Esophagus mucosa (tissue), 1 donor: ENCODE measurements around the gene SLC16A6. TPM values are rescaled to one million over a fixed set of nuclear protein-coding genes. Genes with fewer than 3 reads are reported as not detected.
A peak's percentile ranks its signal among the peaks of the same experiment; 100 is the strongest.
"Not testable (repeated sequence)": the region's sequence is repeated elsewhere in the genome, so short reads cannot be mapped to it uniquely, and the experiment has no call there.

ENCODE experiments used
- ATAC-seq: fragments of 200-7000 bp; cut with Tn5 transposase; one replicate; pipeline ENCODE4 v1.9.1; 2020
- total RNA-seq: library from RNA; stranded (reverse); gene quantifications from one replicate; pipeline ENCODE4 v1.2.4, GENCODE V29; 2023
- donor health status: DM: yes; HTN: yes; CAD: no.

SLC16A6 gene
- total RNA-seq, 1 donor from 2014 or later = 14.4 TPM

DNA sequence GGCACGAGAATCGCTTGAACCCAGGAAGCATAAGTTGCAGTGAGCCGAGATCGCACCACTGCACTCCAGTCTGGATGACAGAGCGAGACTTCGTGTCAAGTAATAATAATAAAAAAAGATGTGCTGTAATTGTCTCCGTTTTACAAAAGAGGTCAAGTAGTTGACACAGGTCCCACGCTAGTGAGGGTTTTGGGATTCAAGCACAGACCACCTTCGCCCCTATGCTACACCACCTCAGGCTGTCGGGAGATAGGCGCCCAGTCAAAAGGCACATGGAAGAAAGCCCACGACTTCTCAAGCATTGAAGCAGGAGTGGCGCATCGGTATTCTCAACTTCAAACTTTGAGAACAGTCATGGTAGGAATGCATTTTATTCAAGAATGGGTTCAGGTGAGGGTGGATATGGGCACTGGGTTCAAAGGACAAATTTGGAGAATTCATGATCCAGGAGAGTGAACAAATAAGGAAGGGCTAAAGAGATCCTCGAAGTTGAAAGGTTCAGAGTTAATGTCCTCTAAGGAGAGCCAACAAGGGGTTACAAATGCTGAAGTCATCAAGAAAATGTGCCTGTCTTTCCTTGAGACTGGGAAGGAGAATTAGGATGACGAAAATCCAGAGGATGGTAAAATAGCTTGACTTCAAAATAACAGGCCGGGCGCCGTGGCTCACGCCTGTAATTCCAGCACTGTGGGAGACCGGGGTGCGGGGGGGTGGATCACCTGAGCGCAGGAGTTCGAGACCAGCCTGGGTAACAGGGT is 44.5 kb downstream of the SLC16A6 start:
- ATAC-seq = no peak

DNA sequence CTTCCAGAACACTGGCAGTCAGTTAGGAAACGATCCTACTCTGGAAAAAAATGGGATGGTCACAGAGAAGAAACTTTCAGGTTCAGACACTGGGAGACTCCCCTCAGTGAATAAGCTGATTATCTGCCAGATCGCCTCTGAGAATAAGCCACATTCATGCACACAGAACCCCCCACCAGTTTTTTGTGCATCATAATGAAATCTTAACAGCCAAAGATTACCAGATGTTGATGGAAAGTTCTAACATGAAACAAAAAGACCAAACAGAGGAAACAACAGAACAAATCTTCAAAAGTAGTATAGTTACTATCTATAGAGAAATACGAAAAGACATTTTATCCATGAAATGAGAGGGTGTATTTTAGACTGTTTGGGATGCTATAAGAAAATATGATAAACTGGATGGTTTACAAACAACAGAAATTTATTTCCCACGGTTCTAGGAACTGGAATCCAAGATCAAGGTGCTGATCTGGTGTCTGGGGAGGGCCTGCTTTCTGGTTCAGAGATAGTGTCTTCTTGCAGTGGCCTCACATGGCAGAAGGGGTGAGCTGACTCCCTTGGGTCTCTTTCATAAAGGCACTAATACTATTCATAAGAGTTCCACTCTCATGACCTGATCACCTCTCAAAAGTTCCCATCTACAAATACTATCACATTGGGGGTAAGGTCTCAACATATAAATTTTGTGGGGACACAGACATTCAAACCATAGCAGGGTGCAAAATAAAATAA is 51.1 kb downstream of the SLC16A6 start:
- no peak for ATAC-seq

DNA sequence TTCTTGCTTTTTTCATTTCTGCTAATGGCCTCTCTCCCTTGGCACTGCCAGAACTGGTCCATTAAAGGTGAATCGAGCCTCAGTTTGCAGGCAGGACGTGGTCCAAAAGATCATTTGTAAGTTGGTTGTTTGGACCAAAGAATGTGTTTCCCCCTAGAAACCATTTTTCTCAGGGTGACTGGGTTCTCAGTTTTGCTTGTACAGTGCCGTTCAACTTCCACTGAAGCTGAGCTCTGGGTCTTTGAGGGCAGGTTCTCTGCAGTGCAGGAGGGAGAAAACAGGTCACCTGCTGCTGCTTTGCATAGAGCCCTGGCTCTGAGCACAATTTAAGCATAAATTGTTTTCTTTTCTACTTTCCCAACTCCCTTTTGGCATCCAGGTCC is 52.1 kb downstream of the SLC16A6 start:
- no peak for ATAC-seq

DNA sequence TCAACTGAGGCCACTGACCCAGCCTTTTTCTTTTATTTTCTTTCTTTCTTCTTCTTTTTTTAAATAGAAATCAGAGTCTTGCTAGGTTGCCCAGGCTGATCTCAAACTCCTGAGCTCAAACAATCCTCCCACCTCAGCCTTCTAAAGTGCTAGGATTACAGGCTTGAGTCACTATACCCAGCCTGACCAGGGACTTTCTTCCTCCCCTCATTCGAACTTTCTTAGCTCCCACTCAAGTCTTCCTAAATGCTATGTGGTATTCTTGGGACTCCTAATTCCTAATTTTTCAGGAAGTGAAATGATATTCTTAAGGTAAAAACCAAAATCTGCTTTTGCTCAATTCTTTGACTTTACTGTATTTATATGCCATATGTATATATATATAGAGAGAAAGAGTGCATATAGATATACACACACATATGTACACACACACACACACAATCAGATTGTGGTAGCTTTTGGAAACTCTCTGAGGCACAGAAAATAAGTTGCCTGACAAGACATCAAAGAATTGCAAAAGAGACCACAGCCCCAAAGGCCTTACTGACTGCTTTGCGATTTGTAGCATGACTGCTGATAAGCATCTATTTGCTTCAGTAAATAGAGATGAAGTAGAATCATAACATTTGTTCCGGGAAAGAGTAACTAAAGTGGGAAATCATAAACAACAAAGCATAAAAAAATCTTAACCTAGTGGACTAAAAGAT is 52.6 kb downstream of the SLC16A6 start:
- ATAC-seq = no peak

DNA sequence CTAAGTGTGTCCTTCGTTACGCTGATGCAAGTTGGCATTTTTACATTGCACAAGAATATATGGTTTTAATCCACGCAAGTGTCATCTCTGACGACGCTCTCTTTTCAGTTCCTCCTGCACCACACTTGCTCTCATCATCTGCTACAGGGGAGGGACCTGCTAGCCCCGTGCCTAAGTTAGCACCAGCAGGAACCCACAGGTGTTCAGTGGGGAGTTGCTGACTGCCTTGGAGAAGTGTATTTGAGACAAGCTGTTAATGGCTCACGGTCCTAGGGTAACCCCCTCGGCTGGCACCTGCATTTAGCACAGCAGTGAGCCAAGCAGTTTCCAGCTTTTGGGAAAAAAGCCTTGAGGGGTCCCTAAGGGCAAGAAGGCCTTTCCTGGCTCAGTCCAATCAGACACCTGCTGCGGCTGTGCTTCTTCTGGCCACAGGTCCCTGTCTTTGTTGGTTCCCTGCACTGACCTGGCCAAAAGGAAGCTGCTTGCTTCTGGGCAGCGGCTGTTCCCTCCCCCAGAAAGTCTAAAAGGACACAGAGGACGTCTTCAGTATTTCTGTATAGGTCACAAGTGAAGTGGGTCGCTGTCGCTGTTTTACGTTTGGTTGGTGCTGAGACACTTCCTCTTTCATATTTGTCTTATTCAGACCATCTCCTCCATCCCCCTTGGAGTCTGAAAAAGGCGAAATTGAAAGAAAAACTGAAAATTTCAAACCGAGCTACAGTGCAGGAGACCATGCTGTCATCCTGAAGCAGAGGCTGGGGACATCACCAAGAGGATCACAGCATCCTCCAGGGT is 53.4 kb downstream of the SLC16A6 start:
- ATAC-seq = peak; percentile 60

DNA sequence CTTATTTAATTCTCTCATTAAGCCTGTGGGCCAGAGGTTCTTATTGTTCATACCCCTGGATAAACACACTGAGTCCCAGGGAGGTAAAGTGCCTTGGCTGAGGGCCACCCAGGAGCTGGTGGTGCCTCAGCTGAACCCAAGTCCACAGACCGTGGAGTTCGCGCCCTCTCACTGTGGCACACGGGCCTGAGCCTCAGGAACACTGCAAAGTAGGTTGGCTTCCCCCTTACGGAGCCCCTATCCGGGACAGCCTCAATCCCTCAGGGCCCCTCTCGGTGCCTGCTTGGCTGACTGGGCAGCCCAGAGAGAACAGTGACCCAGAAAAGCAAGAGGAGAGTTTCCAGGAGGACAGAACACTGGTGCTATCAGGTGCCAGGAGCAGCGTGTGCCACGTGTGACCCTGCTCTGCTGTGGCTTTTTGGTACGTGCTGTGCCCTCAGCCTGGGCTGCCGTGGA is 55.6 kb downstream of the SLC16A6 start:
- ATAC-seq = not testable (repeated sequence)

DNA sequence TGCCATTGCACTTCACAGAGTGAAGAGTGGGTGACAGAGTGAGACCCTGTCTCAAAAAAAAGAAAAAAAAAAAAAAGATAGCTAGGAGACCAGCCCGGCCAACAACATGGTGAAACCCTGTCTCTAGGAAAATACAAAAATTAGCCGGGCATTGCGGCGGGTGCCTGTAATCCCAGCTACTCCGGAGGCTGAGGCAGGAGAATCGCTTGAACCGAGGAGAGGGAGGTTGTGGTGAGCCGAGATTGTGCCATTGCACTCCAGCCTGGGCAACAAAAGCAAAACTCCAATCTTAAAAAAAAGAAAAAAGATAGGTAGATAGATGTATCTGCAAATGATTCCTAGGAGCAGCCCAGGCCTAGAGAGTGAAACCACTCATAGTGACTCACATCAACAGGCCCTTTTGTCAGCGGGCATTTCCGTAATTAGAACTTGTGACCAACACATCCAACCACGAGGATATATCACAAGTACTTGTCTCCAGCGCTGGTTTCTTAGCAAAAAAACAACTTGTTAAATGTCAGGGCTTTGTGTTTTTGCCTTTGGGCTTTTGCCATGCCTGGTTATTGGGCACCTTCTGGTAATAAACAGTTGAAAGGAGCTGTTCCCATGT is 56.1 kb downstream of the SLC16A6 start:
- ATAC-seq = peak; percentile 54

DNA sequence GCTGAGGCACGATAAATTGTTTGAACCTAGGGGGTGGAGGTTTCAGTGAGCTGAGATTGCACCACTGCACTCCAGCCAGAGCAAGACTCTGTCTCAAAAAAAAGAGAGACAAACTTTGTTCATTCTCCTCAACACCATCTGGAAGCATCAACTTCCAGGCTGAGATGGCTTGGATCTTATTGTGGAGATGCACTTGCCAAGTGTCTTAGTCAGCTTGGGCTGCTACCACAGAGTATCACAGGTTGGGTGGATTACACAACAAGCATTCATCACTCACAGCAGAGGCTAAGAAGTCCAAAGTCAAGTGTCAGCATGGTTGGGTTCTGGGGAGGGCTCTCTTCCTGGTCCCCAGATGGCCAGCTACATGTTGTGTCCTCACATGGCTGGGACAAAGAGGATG is 58.2 kb downstream of the SLC16A6 start:
- peak; percentile 78 for ATAC-seq

DNA sequence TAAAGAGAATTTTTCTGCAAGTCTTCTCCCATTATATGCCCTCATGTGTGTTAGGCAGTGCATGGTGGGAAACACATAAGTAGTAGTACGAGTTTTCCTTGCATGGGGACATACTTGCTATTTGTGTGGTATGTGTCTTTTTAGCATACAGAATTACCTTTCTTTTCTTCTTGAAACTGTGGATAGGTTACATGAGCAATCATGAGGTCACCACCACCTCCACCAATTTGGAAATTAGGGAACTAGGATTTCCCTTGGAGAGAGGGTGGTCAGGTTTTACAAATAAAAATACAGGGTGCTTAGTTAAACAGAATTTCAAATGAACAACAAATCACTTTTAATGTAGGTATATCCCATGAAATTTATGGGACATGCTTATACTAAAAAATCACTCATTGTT is 59.4 kb downstream of the SLC16A6 start:
- ATAC-seq = no peak

DNA sequence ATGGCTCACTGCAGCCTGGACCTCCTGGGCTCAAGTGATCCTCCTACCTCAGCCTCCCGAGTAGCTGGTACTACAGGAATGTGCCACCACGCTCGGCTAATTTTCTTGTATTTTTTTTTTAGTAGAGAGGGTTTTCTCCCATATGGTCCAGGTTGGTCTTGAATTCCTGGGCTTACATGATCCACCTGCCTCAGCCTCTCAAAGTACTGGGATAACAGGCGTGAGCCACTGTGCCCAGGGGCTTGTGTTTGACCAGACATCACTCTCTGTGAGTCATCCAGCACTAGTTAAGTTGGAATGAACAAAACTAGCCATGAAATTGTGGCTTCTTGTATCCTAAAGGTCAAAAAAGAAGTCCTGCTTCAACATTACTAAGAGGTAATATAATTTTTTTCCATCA is 59.8 kb downstream of the SLC16A6 start:
- not testable (repeated sequence) for ATAC-seq

DNA sequence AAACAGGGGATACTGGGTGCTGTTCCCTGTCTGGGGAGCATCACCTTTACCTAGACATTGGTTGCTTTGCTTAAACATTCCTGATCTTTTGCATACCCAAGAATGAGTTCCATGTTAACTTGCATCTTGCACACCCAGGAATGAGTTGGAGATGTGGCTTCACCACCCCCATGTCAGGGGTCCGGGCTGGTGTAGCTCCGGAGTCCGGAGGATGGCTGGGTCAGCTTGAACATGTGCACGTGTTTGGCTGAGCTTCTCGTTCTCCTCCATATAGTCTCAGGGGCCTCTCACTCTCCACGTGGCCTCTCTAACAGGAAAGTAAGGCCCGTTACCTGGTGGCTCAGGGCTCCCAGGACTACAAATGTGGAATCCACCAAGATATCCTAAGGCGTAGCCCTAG is 61.3 kb downstream of the SLC16A6 start:
- ATAC-seq = no peak

DNA sequence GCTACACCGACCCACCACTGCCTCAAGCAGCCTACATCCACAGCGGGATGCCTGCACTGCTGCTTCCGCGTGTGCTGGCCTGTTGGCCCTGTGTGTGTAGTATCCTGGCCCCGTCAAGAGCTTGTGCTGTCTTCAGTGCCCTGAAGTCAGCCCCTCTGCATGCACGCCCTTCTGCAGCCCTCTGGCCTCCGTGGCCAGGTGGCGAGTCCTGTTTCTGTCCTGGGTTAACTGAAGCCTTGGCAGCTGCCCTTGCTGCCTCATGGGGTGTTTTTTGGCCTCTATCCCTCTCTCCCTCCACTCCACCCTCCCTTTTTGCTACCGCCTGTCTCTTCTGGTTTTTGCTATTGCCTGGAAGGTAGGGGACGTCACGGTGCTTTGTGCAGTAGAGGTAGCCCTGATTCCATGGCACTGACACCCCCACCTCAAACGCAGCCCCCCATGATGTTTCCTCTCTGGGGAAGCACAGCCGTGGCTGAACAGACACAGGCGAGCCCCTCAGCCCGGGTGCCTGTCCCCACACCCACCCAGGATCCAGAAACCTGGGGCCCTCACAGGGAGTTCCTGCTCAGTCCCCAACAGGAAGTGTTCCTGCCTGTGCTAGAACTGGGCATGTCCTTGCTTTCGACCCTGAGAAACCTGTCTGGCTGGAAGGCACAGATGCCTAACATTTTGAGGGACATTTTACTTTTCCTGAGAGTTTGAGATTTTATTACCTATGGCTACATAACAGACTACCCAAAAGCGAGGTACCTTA is 61.9 kb downstream of the SLC16A6 start:
- ATAC-seq = peak; percentile 67

DNA sequence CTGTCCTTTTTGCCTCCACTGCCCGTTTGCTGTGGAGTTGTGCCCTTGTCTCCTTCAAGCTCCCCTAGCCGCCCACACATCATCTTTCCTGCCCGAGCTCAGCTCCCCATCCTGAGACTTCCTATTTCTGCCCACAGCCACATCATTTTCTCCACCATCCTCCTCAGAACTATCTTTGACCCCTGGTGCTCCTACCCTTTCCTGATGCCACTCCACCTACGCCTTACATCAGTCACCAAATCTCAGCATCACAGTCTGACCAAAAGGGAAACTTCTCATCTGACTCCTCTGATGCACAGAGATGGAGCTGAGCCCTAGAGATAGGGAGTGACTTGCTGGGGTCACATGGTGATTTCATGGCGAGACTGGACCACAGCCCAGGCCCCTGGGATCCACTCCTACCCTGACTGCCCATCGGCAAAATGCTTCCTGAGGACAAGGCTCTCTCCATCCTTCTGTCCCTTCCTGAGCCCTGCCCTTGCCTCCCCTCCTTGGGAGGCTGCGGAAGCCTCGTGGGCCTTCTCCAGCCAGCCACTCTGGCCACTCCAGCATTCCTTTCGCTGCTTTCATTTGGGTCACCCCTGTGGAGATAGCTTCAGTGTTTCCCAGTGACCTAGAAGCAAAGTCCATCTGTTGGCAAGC is 62.8 kb downstream of the SLC16A6 start:
- not testable (repeated sequence) for ATAC-seq

DNA sequence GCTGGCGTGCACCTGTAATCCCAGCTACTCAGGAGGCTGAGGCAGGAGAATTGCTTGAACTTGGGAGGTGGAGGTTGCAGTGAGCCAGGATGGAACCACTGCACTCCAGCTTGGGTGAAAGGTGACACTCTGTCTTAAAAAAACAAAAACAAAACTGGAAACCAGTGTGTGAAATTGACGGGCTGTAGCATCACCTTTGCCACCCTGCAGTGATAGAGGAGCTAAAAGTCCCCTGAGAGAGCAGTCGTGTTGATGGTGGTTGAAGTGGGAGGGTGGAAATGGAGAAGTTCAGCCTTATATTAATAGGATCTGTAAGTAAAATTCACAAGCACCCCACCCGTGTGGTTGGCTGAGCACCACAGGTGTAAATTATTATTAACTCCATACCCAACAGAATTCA is 65.9 kb downstream of the SLC16A6 start:
- ATAC-seq = not testable (repeated sequence)

DNA sequence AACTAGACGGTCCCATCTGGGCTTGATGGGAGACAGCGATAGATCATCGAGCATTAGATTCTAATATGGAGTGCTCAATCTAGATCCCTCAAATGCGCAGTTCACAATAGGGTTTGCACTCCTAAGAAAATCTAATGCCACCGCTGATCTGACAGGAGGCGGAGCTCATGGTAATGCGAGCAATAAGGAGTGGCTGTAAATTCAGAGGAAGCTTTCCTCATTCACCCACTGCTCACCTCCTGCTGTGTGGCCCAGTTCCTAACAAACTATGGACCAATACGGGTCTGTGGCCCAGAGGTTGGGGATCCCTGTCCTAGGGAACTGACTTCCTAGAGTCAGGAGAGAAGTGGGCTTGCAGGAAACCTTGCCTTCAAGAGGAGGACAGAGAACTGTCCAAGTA is 68.3 kb downstream of the SLC16A6 start:
- no peak for ATAC-seq

DNA sequence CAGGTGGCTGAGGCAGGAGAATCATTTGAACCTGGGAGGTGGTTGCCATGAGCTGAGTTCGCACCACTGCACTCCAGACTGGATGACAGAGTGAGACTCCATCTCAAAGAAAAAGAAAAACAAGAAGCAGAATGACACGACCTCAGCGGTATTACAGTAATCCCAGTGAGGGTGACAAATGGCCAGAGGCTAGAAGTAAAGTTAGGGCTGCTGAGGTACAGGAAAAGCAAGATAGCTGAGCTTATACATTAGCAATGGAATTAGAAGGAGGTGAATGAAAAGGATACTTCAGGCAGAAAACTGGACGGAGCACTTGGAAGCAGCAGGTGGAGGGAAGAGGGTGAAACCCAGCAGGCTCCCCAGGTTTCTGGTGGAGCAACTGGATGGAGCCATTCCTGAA is 69.1 kb downstream of the SLC16A6 start:
- ATAC-seq = peak; percentile 78

DNA sequence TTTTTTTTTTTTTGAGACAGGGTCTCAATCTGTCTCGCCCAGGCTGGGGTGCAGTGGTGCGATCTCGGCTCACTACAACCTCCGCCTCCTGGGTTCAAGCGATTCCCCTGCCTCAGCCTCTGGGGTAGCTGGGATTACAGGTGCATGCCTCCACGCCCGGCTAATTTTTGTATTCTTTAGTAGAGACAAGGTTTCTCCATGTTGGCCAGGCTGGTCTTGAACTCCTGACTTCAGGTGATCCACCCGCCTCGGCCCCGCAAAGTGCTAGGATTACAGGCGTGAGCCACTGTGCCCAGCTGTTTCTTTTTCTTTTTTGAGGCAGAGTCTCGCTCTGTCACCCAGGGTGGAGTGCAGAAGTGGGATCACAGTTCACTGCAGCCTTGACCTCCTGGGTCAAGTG is 70.1 kb downstream of the SLC16A6 start:
- not testable (repeated sequence) for ATAC-seq

DNA sequence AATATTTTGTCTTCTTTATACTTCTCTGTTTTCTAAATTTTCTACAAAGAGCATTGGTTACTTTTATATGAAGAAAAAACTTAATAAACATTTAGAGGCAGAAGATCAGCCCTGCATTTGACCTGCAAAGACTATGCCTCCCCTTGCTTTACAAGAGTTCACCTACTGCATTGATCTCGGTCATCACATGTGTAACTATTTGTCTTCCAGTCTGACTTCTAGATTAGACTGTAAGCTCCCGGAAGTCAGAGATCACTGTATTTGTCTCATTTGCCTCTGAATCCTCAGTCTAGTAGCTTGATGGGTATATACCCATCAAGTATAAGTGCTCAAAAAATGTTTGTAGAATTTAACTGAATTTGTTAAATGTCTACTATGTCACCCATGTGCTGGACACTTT is 70.7 kb downstream of the SLC16A6 start:
- not testable (repeated sequence) for ATAC-seq

DNA sequence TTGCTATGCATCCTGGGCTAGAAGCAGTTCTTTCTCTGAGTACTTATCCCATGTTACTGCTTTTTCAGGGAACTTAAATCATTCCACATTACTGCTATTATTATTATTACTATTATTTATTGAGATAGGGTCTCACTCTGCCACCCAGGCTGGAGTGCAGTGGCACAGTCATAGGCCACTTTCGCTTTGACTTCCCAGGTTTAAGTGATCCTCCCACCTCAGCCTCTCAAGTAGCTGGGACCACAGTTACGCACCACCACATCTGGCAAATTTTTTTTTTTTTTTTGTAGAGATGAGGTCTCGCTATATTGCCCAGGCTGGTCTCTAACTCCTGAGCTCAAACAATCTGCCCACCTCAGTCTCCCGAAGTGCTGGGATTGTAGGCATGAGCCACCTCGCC is 71.5 kb downstream of the SLC16A6 start:
- not testable (repeated sequence) for ATAC-seq
